HEK293 (cell line): ENCODE measurements around the gene MIB2.

Source experiments
- BCL11A ChIP-seq: fragments of 450-650 bp; formaldehyde crosslinking; IDR thresholded peaks from 2 replicates; pipeline ENCODE4 v1.5.1; 2016; ENCODE audit warnings: low read depth, missing biosample characterization, missing genetic modification characterization
- GLIS1 ChIP-seq: fragments of 450-650 bp; formaldehyde crosslinking; IDR thresholded peaks from 2 replicates; pipeline ENCODE4 v1.5.1; 2016; ENCODE audit warnings: missing biosample characterization, missing genetic modification characterization
- HOXD13 ChIP-seq: sonication (generic); formaldehyde crosslinking; IDR thresholded peaks from 2 replicates; pipeline ENCODE4 v1.8.0; 2022; ENCODE audit warnings: missing genetic modification reagents, borderline replicate concordance
- KLF10 ChIP-seq: fragments of 450-650 bp; IDR thresholded peaks from 2 replicates; pipeline ENCODE4 v1.5.1; 2018; ENCODE audit warnings: missing biosample characterization, mild to moderate bottlenecking, missing genetic modification characterization
- PBX3 ChIP-seq: sonication (generic); formaldehyde crosslinking; IDR thresholded peaks from 2 replicates; pipeline ENCODE4 v1.8.1; 2022; ENCODE audit warnings: mild to moderate bottlenecking, moderate library complexity, missing genetic modification reagents
- SP3 ChIP-seq: fragments of 450-650 bp; formaldehyde crosslinking; IDR thresholded peaks from 2 replicates; pipeline ENCODE4 v1.5.1; 2016; ENCODE audit warnings: missing biosample characterization, missing genetic modification characterization
- TRIM28 ChIP-seq: IDR thresholded peaks from 2 replicates; pipeline ENCODE4 v1.6.1; 2011; ENCODE audit warnings: low read length, control low read depth, borderline replicate concordance
- ZBTB17 ChIP-seq: fragments of 450-650 bp; formaldehyde crosslinking; IDR thresholded peaks from 2 replicates; pipeline ENCODE4 v1.5.1; 2016; ENCODE audit warnings: missing biosample characterization, missing genetic modification characterization
- ZBTB7A ChIP-seq: fragments of 450-650 bp; formaldehyde crosslinking; IDR thresholded peaks from 2 replicates; pipeline ENCODE4 v1.5.1; 2016; ENCODE audit warnings: low read depth, missing biosample characterization, missing genetic modification characterization
- ZFP69B ChIP-seq: fragments of 450-650 bp; formaldehyde crosslinking; IDR thresholded peaks from 2 replicates; pipeline ENCODE4 v1.5.1; 2016; ENCODE audit warnings: missing biosample characterization, missing genetic modification characterization
- ZNF148 ChIP-seq: fragments of 450-650 bp; formaldehyde crosslinking; IDR thresholded peaks from 2 replicates; pipeline ENCODE4 v1.5.0; 2017; ENCODE audit warnings: missing biosample characterization, missing genetic modification characterization, borderline replicate concordance
- ZNF214 ChIP-seq: fragments of 450-650 bp; formaldehyde crosslinking; IDR thresholded peaks from 2 replicates; pipeline ENCODE4 v1.5.1; 2017; ENCODE audit warnings: missing biosample characterization, mild to moderate bottlenecking, missing genetic modification characterization, borderline replicate concordance
- ZNF239 ChIP-seq: fragments of 450-650 bp; formaldehyde crosslinking; IDR thresholded peaks from 2 replicates; pipeline ENCODE4 v1.5.1; 2016; ENCODE audit warnings: missing biosample characterization, missing genetic modification characterization
- ZNF24 ChIP-seq: fragments of 450-650 bp; formaldehyde crosslinking; IDR thresholded peaks from 2 replicates; pipeline ENCODE4 v1.5.1; 2016; ENCODE audit warnings: missing biosample characterization, missing genetic modification characterization
- ZNF280D ChIP-seq: fragments of 450-650 bp; formaldehyde crosslinking; IDR thresholded peaks from 2 replicates; pipeline ENCODE4 v1.5.1; 2016; ENCODE audit warnings: missing biosample characterization, missing genetic modification characterization
- ZNF324 ChIP-seq: fragments of 450-650 bp; formaldehyde crosslinking; IDR thresholded peaks from 2 replicates; pipeline ENCODE4 v1.5.1; 2016; ENCODE audit warnings: missing biosample characterization, missing genetic modification characterization
- ZNF398 ChIP-seq: fragments of 450-650 bp; formaldehyde crosslinking; IDR thresholded peaks from 2 replicates; pipeline ENCODE4 v1.5.1; 2017; ENCODE audit warnings: missing biosample characterization, missing genetic modification characterization
- ZNF426 ChIP-seq: fragments of 450-650 bp; formaldehyde crosslinking; IDR thresholded peaks from 2 replicates; pipeline ENCODE4 v1.5.1; 2017; ENCODE audit warnings: missing biosample characterization, missing genetic modification characterization, mild to moderate bottlenecking, inconsistent platforms, moderate library complexity
- ZNF48 ChIP-seq: fragments of 450-650 bp; formaldehyde crosslinking; IDR thresholded peaks from 2 replicates; pipeline ENCODE4 v1.5.1; 2016; ENCODE audit warnings: missing biosample characterization, missing genetic modification characterization
- ZNF544 ChIP-seq: fragments of 450-650 bp; formaldehyde crosslinking; IDR thresholded peaks from 2 replicates; pipeline ENCODE4 v1.5.0; 2017; ENCODE audit warnings: missing biosample characterization, missing genetic modification characterization
- ZNF560 ChIP-seq: fragments of 450-650 bp; formaldehyde crosslinking; IDR thresholded peaks from 2 replicates; pipeline ENCODE4 v1.5.1; 2017; ENCODE audit warnings: missing biosample characterization, missing genetic modification characterization, borderline replicate concordance
- ZNF580 ChIP-seq: fragments of 450-650 bp; formaldehyde crosslinking; IDR thresholded peaks from 2 replicates; pipeline ENCODE4 v1.5.1; 2016; ENCODE audit warnings: missing biosample characterization, missing genetic modification characterization
- ZNF692 ChIP-seq: fragments of 450-650 bp; formaldehyde crosslinking; IDR thresholded peaks from 2 replicates; pipeline ENCODE4 v1.5.1; 2016; ENCODE audit warnings: missing biosample characterization, missing genetic modification characterization
- ZNF701 ChIP-seq: fragments of 450-650 bp; formaldehyde crosslinking; IDR thresholded peaks from 2 replicates; pipeline ENCODE4 v1.5.1; 2016; ENCODE audit warnings: missing biosample characterization, missing genetic modification characterization
- ZNF791 ChIP-seq: fragments of 450-650 bp; formaldehyde crosslinking; IDR thresholded peaks from 2 replicates; pipeline ENCODE4 v1.5.1; 2016; ENCODE audit warnings: missing biosample characterization, missing genetic modification characterization
- ZNF837 ChIP-seq: fragments of 450-650 bp; formaldehyde crosslinking; IDR thresholded peaks from 2 replicates; pipeline ENCODE4 v1.5.1; 2016; ENCODE audit warnings: missing biosample characterization, missing genetic modification characterization
- ZSCAN23 ChIP-seq: fragments of 450-650 bp; formaldehyde crosslinking; IDR thresholded peaks from 2 replicates; pipeline ENCODE4 v1.5.1; 2016; ENCODE audit warnings: missing biosample characterization, missing genetic modification characterization
- ZSCAN5A ChIP-seq: fragments of 450-650 bp; formaldehyde crosslinking; IDR thresholded peaks from 2 replicates; pipeline ENCODE4 v1.5.1; 2016; ENCODE audit warnings: missing biosample characterization, missing genetic modification characterization

MIB2 gene

GRCh38 chr1:1615256-1616044, at the start of gene MIB2 (continued):
- TF ChIP-seq ZNF560 (tag by site-specific recombination) (no peak), TRIM28 (no peak), ZNF837 (0 out of 2 replicates have a peak, but pooled peaks have one; percentile 33), ZNF692 (tag by site-specific recombination) (peak; percentile 96), ZNF214 (tag by site-specific recombination) (no peak), ZSCAN23 (tag by site-specific recombination) (peak; percentile 62; the same call in 1 of the 2 replicates), GLIS1 (peak; percentile 72), ZNF24 (0 out of 2 replicates have a peak, but pooled peaks have one; percentile 41), HOXD13 (CRISPR knock-in tag) (no peak), ZNF148 (tag by site-specific recombination) (no peak), ZSCAN5A (tag by site-specific recombination) (peak; percentile 97), ZNF239 (tag by site-specific recombination) (peak; percentile 69; the same call in 1 of the 2 replicates), ZBTB7A (tag by site-specific recombination) (peak; percentile 94), ZNF324 (tag by site-specific recombination) (peak; percentile 92), ZNF544 (tag by site-specific recombination) (no peak), KLF10 (tag by site-specific recombination) (peak; percentile 85), ZNF701 (tag by site-specific recombination) (no peak), ZBTB17 (tag by site-specific recombination) (no peak), SP3 (tag by site-specific recombination) (peak; percentile 85), ZNF791 (tag by site-specific recombination) (no peak), ZNF580 (tag by site-specific recombination) (peak; percentile 96), BCL11A (tag by site-specific recombination) (peak; percentile 82; the same call in 1 of the 2 replicates), PBX3 (CRISPR knock-in tag) (peak; percentile 74; the same call in 1 of the 2 replicates), ZNF48 (no peak), ZNF280D (no peak), ZNF426 (tag by site-specific recombination) (no peak), ZNF398 (tag by site-specific recombination) (peak; percentile 21; the same call in 1 of the 2 replicates), ZFP69B (tag by site-specific recombination) (peak; percentile 95)
